GM23338 (cell line): ENCODE measurements around the gene MAP1LC3A.

ENCODE experiments used
- CREB1 ChIP-seq: fragments of 250-450 bp; sonication (Bioruptor Pico); IDR thresholded peaks from 2 replicates; pipeline ENCODE4 v1.5.0; 2020; ENCODE audit warnings: low read depth, mild to moderate bottlenecking, moderate library complexity
- CTCF ChIP-seq, 2 experiments: fragments of 200-600 bp in 1 of 2; sonication (generic) in 1 of 2; conservative IDR thresholded peaks; 2 replicates each; pipeline versions ENCODE4 v1.5.1 to v1.6.1; 2016 to 2017; ENCODE audit warnings: antibody characterized with exemption in 2 of 2, low read depth in 2 of 2, mild to moderate bottlenecking in 2 of 2, moderate library complexity in 1 of 2
- ETS1 ChIP-seq: IDR thresholded peaks from 2 replicates; pipeline ENCODE4 v1.6.1; 2016; ENCODE audit warnings: antibody characterized with exemption
- EZH2 ChIP-seq: fragments of 200-600 bp; sonication (generic); IDR thresholded peaks from one replicate; pipeline ENCODE4 v1.8.0; 2017; ENCODE audit warnings: antibody characterized with exemption, mild to moderate bottlenecking, low read depth; ENCODE audit not compliant: unreplicated experiment
- JUNB ChIP-seq: IDR thresholded peaks from one replicate; pipeline ENCODE4 v1.6.1; 2016; ENCODE audit warnings: antibody characterized with exemption; ENCODE audit not compliant: unreplicated experiment
- POLR2AphosphoS5 ChIP-seq: IDR thresholded peaks from 2 replicates; pipeline ENCODE4 v1.6.1; 2016; ENCODE audit warnings: antibody characterized with exemption, low read depth
- REST ChIP-seq: IDR thresholded peaks from one replicate; pipeline ENCODE4 v1.6.1; 2018; ENCODE audit warnings: antibody characterized with exemption; ENCODE audit not compliant: unreplicated experiment
- STAT1 ChIP-seq: IDR thresholded peaks from one replicate; pipeline ENCODE4 v1.6.1; 2016; ENCODE audit warnings: antibody characterized with exemption; ENCODE audit not compliant: unreplicated experiment

- no peak for TF ChIP-seq CTCF (conservative IDR thresholded peaks at IDR 0.05; ENCODE audit: low read depth in 2 of 2)
- TF ChIP-seq EZH2, result no peak
- TF ChIP-seq STAT1, result no peak
- TF ChIP-seq REST, result no peak
- no peak for TF ChIP-seq POLR2AphosphoS5
- TF ChIP-seq CREB1 (CRISPR knock-in tag), result no peak
- no peak for TF ChIP-seq JUNB
- no peak for TF ChIP-seq ETS1
These were observed 47.9 kb upstream of the MAP1LC3A start for GRCh38 chr20:34510575-34510974.
